Large intestine (tissue), 3 donors: ENCODE data around the gene ACOX3. TPM values are rescaled to one million over a fixed set of nuclear protein-coding genes. Genes with fewer than 3 reads are reported as not detected.

ENCODE experiments used
- DNase-seq, 2 donors: peaks; one replicate each; pipeline versions ENCODE4 v3.0.0 to v3.0.0-alpha.2; 2013
- H3K27ac ChIP-seq: one replicate; pipeline ENCODE4 v1.5.1; 2013; ENCODE audit warnings: low read length
- H3K27me3 ChIP-seq: 2 replicates; pipeline ENCODE4 v1.6.1; 2013; ENCODE audit warnings: low read length; ENCODE audit not compliant: control insufficient read depth, insufficient read depth
- H3K36me3 ChIP-seq: 2 replicates; pipeline ENCODE4 v1.6.1; 2013; ENCODE audit warnings: low read length; ENCODE audit not compliant: control insufficient read depth, insufficient read depth
- H3K4me1 ChIP-seq: one replicate; pipeline ENCODE4 v1.6.1; 2013; ENCODE audit warnings: low read length; ENCODE audit not compliant: control insufficient read depth, insufficient read depth
- H3K4me3 ChIP-seq: one replicate; pipeline ENCODE4 v1.5.1; 2013; ENCODE audit warnings: low read length
- H3K9me3 ChIP-seq: one replicate; pipeline ENCODE4 v1.6.1; 2013; ENCODE audit warnings: mild to moderate bottlenecking, low read depth, low read length, moderate library complexity; ENCODE audit not compliant: control insufficient read depth
- WGBS: methylation state at CpG from one replicate; pipeline ENCODE4 v1.1.5; 2013; ENCODE audit warnings: low lambda C conversion rate; ENCODE audit not compliant: insufficient coverage; 5-methylcytosine and 5-hydroxymethylcytosine counted together
- polyA plus RNA-seq: library from polyadenylated mRNA; unstranded; fragments of 120-200 nt; gene quantifications from one replicate; pipeline ENCODE4 v1.2.1, GENCODE V29; 2013

ACOX3 gene
- polyA plus RNA-seq, 1 donor: 19.7 TPM

- WGBS: no CpG with 5 or more reads among the region's 20 CpGs
- Histone ChIP-seq H3K27ac (no peak overlapping the region), H3K9me3 (no peaks in the 10 kb centered on the region), H3K4me1 (no peaks in the 10 kb centered on the region), H3K27me3 (no peaks in the 10 kb centered on the region), H3K36me3 (no peaks in the 10 kb centered on the region), H3K4me3 (no peak overlapping the region)
- DNase-seq: no peak
Measured at GRCh38 chr4:8329859-8330761, 110.4 kb downstream of the ACOX3 start.

- H3K4me1 ChIP-seq: no peaks in the 10 kb centered on the region
- no peak for DNase-seq
- no peaks in the 10 kb centered on the region for H3K36me3 ChIP-seq
- WGBS: no CpG with 5 or more reads among the region's 6 CpGs
- no peaks in the 10 kb centered on the region for H3K9me3 ChIP-seq
- no peak overlapping the region for H3K4me3 ChIP-seq
- no peak overlapping the region for H3K27ac ChIP-seq
- no peaks in the 10 kb centered on the region for H3K27me3 ChIP-seq
Measured at GRCh38 chr4:8329560-8329858, 111.0 kb downstream of the ACOX3 start.

GRCh38 chr4:8328866-8329559 lies 111.5 kb downstream of the ACOX3 start:
- H3K27ac ChIP-seq: no peak overlapping the region
- no peaks in the 10 kb centered on the region for H3K9me3 ChIP-seq
- no peaks in the 10 kb centered on the region for H3K36me3 ChIP-seq
- H3K4me3 ChIP-seq: no peak overlapping the region
- WGBS: no CpG with 5 or more reads among the region's 13 CpGs
- DNase-seq: no peak
- no peaks in the 10 kb centered on the region for H3K4me1 ChIP-seq
- no peaks in the 10 kb centered on the region for H3K27me3 ChIP-seq

GRCh38 chr4:8328456-8328855 lies 112.1 kb downstream of the ACOX3 start:
- Histone ChIP-seq H3K9me3 (no peaks in the 10 kb centered on the region), H3K36me3 (no peaks in the 10 kb centered on the region), H3K4me1 (no peaks in the 10 kb centered on the region), H3K4me3 (no peak overlapping the region), H3K27me3 (no peaks in the 10 kb centered on the region), H3K27ac (no peak overlapping the region)
- no peak for DNase-seq
- WGBS: 100% methylated on average over 1 of the region's 3 CpGs

- H3K36me3 ChIP-seq: no peaks in the 10 kb centered on the region
- no peak for DNase-seq
Measured at GRCh38 chr4:8326206-8326605, 114.3 kb downstream of the ACOX3 start.

GRCh38 chr4:8325291-8325973 lies 115.1 kb downstream of the ACOX3 start:
- no peak overlapping the region for H3K27ac ChIP-seq
- H3K36me3 ChIP-seq: no peaks in the 10 kb centered on the region
- no peak for DNase-seq
- H3K9me3 ChIP-seq: no peaks in the 10 kb centered on the region
- H3K4me1 ChIP-seq: no peaks in the 10 kb centered on the region
- no CpG with 5 or more reads among the region's 8 CpGs for WGBS
- H3K4me3 ChIP-seq: no peak overlapping the region
- H3K27me3 ChIP-seq: no peaks in the 10 kb centered on the region

More at GRCh38 chr4:8326206-8326605, 114.3 kb downstream of the ACOX3 start:
- Histone ChIP-seq H3K9me3 (no peaks in the 10 kb centered on the region), H3K4me1 (no peaks in the 10 kb centered on the region), H3K27ac (no peak overlapping the region), H3K4me3 (no peak overlapping the region), H3K27me3 (no peaks in the 10 kb centered on the region)

GRCh38 chr4:8324640-8325239 lies 115.8 kb downstream of the ACOX3 start:
- Histone ChIP-seq H3K27me3 (no peaks in the 10 kb centered on the region), H3K36me3 (no peaks in the 10 kb centered on the region), H3K9me3 (no peaks in the 10 kb centered on the region), H3K27ac (no peak overlapping the region), H3K4me3 (no peak overlapping the region), H3K4me1 (peaks cover 2% of the 10 kb centered on the region)
- WGBS: no CpG with 5 or more reads among the region's 6 CpGs
- no peak for DNase-seq

- Histone ChIP-seq H3K27me3 (no peaks in the 10 kb centered on the region), H3K4me3 (no peak overlapping the region), H3K9me3 (no peaks in the 10 kb centered on the region), H3K27ac (no peak overlapping the region), H3K36me3 (no peaks in the 10 kb centered on the region), H3K4me1 (peaks cover 2% of the 10 kb centered on the region)
- 83% methylated on average over 1 of the region's 5 CpGs for WGBS
- DNase-seq: no peak
Measured at GRCh38 chr4:8323947-8324555, 116.5 kb downstream of the ACOX3 start.

- H3K4me3 ChIP-seq: no peak overlapping the region
- no CpG with 5 or more reads among the region's 9 CpGs for WGBS
- peaks cover 2% of the 10 kb centered on the region for H3K4me1 ChIP-seq
- no peaks in the 10 kb centered on the region for H3K27me3 ChIP-seq
- no peaks in the 10 kb centered on the region for H3K36me3 ChIP-seq
- no peaks in the 10 kb centered on the region for H3K9me3 ChIP-seq
- H3K27ac ChIP-seq: no peak overlapping the region
- DNase-seq: no peak
Measured at GRCh38 chr4:8322794-8323704, 117.5 kb downstream of the ACOX3 start.
